IMR-90 (cell line): ENCODE measurements around the gene MGAT1. TPM values are rescaled to one million over a fixed set of nuclear protein-coding genes. Genes with fewer than 3 reads are reported as not detected.

Source experiments
- ATAC-seq: fragments of 200-7000 bp; cut with Tn5 transposase; 2 replicates; pipeline ENCODE4 v1.9.1; 2020; ENCODE audit warnings: low read depth, mild to moderate bottlenecking, moderate library complexity
- BruUV-seq: library from RNA; stranded (reverse); fragments of 400-500 nt; replicated peaks from 2 replicates; lab custom pipeline; 2021; lab: Mats Ljungman, UMichigan
- CTCF ChIA-PET: fragments of 300-600 bp; formaldehyde crosslinking; extraction: SDS; loops from one replicate; lab custom pipeline; 2021; ENCODE audit warnings: antibody characterized with exemption; lab: Yijun Ruan, JAX
- POLR2A ChIA-PET: fragments of 300-600 bp; sonication (Branson Sonifier 250); formaldehyde crosslinking; loops from one replicate; lab custom pipeline; 2022; ENCODE audit warnings: antibody characterized with exemption; ENCODE audit not compliant: unreplicated experiment; lab: Charles Lee
- DNase-seq: peaks from one replicate; pipeline ENCODE4 v3.0.0; 2013
- H2AFZ ChIP-seq: replicated peaks from 2 replicates; pipeline ENCODE3; 2013; ENCODE audit warnings: low read length, mild to moderate bottlenecking; ENCODE audit not compliant: poor library complexity
- H2AK5ac ChIP-seq: 2 replicates; pipeline ENCODE4 v1.6.1; 2013; ENCODE audit warnings: low read depth, low read length, inconsistent platforms
- H2AK9ac ChIP-seq: replicated peaks from 2 replicates; pipeline ENCODE3; 2013; ENCODE audit warnings: mild to moderate bottlenecking, low read depth, low read length, moderate library complexity; ENCODE audit not compliant: poor library complexity
- H2BK120ac ChIP-seq: 2 replicates; pipeline ENCODE4 v1.6.1; 2013; ENCODE audit warnings: low read depth, low read length, inconsistent platforms
- H2BK15ac ChIP-seq: 3 replicates; pipeline ENCODE4 v1.6.1; 2013; ENCODE audit warnings: low read depth, low read length, inconsistent platforms
- H2BK20ac ChIP-seq: 2 replicates; pipeline ENCODE4 v1.6.1; 2013; ENCODE audit warnings: low read depth, mild to moderate bottlenecking, inconsistent platforms, low read length, moderate library complexity
- H2BK5ac ChIP-seq: 2 replicates; pipeline ENCODE4 v1.6.1; 2013; ENCODE audit warnings: mild to moderate bottlenecking, low read depth, low read length, inconsistent platforms; ENCODE audit not compliant: poor library complexity, severe bottlenecking
- H3K14ac ChIP-seq: replicated peaks from 2 replicates; pipeline ENCODE4 v1.6.1; 2013; ENCODE audit warnings: low read depth, low read length, inconsistent platforms
- H3K18ac ChIP-seq: 2 replicates; pipeline ENCODE4 v1.6.1; 2013; ENCODE audit warnings: low read depth, low read length, control low read depth
- H3K23ac ChIP-seq: 2 replicates; pipeline ENCODE4 v1.6.1; 2013; ENCODE audit warnings: low read depth, low read length, inconsistent platforms
- H3K27ac ChIP-seq: 2 replicates; pipeline ENCODE4 v1.5.1; 2013; ENCODE audit warnings: mild to moderate bottlenecking, control low read depth, low read length; ENCODE audit not compliant: insufficient read depth
- H3K27me3 ChIP-seq: 2 replicates; pipeline ENCODE4 v1.6.1; 2013; ENCODE audit warnings: low read length; ENCODE audit not compliant: control insufficient read depth, insufficient read depth
- H3K36me3 ChIP-seq: 2 replicates; pipeline ENCODE4 v1.6.1; 2013; ENCODE audit warnings: low read length, mixed read lengths; ENCODE audit not compliant: control insufficient read depth, insufficient read depth
- H3K4ac ChIP-seq: 2 replicates; pipeline ENCODE4 v1.6.1; 2013; ENCODE audit warnings: low read depth, low read length, inconsistent platforms
- H3K4me1 ChIP-seq: 2 replicates; pipeline ENCODE4 v1.6.1; 2013; ENCODE audit warnings: low read length, mixed read lengths; ENCODE audit not compliant: control insufficient read depth, insufficient read depth
- H3K4me2 ChIP-seq: 2 replicates; pipeline ENCODE4 v1.6.1; 2013; ENCODE audit warnings: low read depth, mild to moderate bottlenecking, control low read depth, low read length, moderate library complexity
- H3K4me3 ChIP-seq: 2 replicates; pipeline ENCODE4 v1.5.1; 2013; ENCODE audit warnings: low read depth, mild to moderate bottlenecking, control low read depth, low read length, moderate library complexity; ENCODE audit not compliant: insufficient read depth
- H3K56ac ChIP-seq: 2 replicates; pipeline ENCODE4 v1.6.1; 2013; ENCODE audit warnings: low read length, inconsistent platforms; ENCODE audit not compliant: insufficient read depth; ENCODE audit errors: extremely low read depth
- H3K79me1 ChIP-seq, 2 experiments: 2 replicates each; pipeline ENCODE4 v1.6.1; 2013; ENCODE audit warnings: low read length in 2 of 2, inconsistent platforms in 1 of 2, low read depth in 1 of 2
- H3K9ac ChIP-seq: 2 replicates; pipeline ENCODE4 v1.6.1; 2013; ENCODE audit warnings: low read depth, low read length, control low read depth
- H3K9me1 ChIP-seq: 2 replicates; pipeline ENCODE4 v1.6.1; 2013; ENCODE audit warnings: low read length, inconsistent platforms; ENCODE audit not compliant: insufficient read depth
- H3K9me3 ChIP-seq: 2 replicates; pipeline ENCODE4 v1.6.1; 2013; ENCODE audit warnings: low read length; ENCODE audit not compliant: control insufficient read depth, insufficient read depth
- H4K20me1 ChIP-seq: 2 replicates; pipeline ENCODE4 v1.6.1; 2013; ENCODE audit warnings: low read length, inconsistent platforms; ENCODE audit not compliant: insufficient read depth
- H4K5ac ChIP-seq: 2 replicates; pipeline ENCODE4 v1.6.1; 2013; ENCODE audit warnings: mild to moderate bottlenecking, low read depth, low read length, control low read depth
- H4K8ac ChIP-seq, 2 experiments: 2 replicates each; pipeline ENCODE4 v1.6.1; 2013; ENCODE audit warnings: low read depth in 2 of 2, low read length in 2 of 2, control low read depth in 1 of 2, inconsistent platforms in 1 of 2
- H4K91ac ChIP-seq: 2 replicates; pipeline ENCODE4 v1.6.1; 2013; ENCODE audit warnings: low read depth, low read length, inconsistent platforms; ENCODE audit not compliant: insufficient read depth
- BHLHE40 ChIP-seq: fragments of 150-350 bp; IDR thresholded peaks from 2 replicates; pipeline ENCODE4 v1.6.1; 2016; ENCODE audit warnings: mild to moderate bottlenecking, low read depth, low read length
- CEBPB ChIP-seq: IDR thresholded peaks from 2 replicates; pipeline ENCODE4 v1.6.1; 2012; ENCODE audit warnings: low read depth, low read length, improper control_type of control experiment
- CHD1 ChIP-seq: IDR thresholded peaks from 2 replicates; pipeline ENCODE4 v1.6.1; 2012; ENCODE audit warnings: low read depth, low read length, improper control_type of control experiment
- ELK1 ChIP-seq: fragments of 150-350 bp; IDR thresholded peaks from 2 replicates; pipeline ENCODE4 v1.6.1; 2016; ENCODE audit warnings: low read depth, mild to moderate bottlenecking, low read length, moderate library complexity, borderline replicate concordance
- FOS ChIP-seq: fragments of 150-350 bp; IDR thresholded peaks from 2 replicates; pipeline ENCODE4 v1.6.1; 2016; ENCODE audit warnings: low read depth, low read length
- MAFK ChIP-seq: IDR thresholded peaks from 2 replicates; pipeline ENCODE4 v1.6.1; 2012; ENCODE audit warnings: low read depth, low read length, improper control_type of control experiment
- MAZ ChIP-seq: IDR thresholded peaks from 2 replicates; pipeline ENCODE4 v1.6.1; 2012; ENCODE audit warnings: low read depth, mild to moderate bottlenecking, low read length, improper control_type of control experiment, moderate library complexity, borderline replicate concordance
- POLR2A ChIP-seq: IDR thresholded peaks from 2 replicates; pipeline ENCODE4 v1.6.1; 2012; ENCODE audit warnings: mild to moderate bottlenecking, low read depth, low read length
- RCOR1 ChIP-seq: IDR thresholded peaks from 2 replicates; pipeline ENCODE4 v1.6.1; 2012; ENCODE audit warnings: mild to moderate bottlenecking, low read length, improper control_type of control experiment; ENCODE audit not compliant: insufficient replicate concordance
- SMC3 ChIP-seq: fragments of 150-350 bp; IDR thresholded peaks from 2 replicates; pipeline ENCODE4 v1.6.1; 2016; ENCODE audit warnings: low read depth, mild to moderate bottlenecking, antibody characterized with exemption, low read length, moderate library complexity
- USF2 ChIP-seq: fragments of 150-350 bp; IDR thresholded peaks from 2 replicates; pipeline ENCODE4 v1.6.1; 2017; ENCODE audit warnings: mild to moderate bottlenecking, antibody characterized with exemption, low read length, low read depth
- WGBS, 2 experiments: methylation state at CpG; one replicate each; pipeline versions ENCODE4 v1.1.5 to v1.1.7; 2013; ENCODE audit warnings: missing lambda C conversion rate in 2 of 2; ENCODE audit not compliant: insufficient read length in 1 of 2; ENCODE audit errors: extremely low coverage in 2 of 2; 5-methylcytosine and 5-hydroxymethylcytosine counted together
- dilution Hi-C: fragments of 300-500 bp; cut with HindIII; formaldehyde crosslinking; loops from one replicate; pipeline ENCODE4 v1.14.3; 2018; ENCODE audit warnings: low sequenced_read_pairs; ENCODE audit not compliant: unreplicated experiment
- in situ Hi-C: fragments of 300-500 bp; cut with MboI; formaldehyde crosslinking; loops from 3 replicates; pipeline ENCODE4 v1.14.3; 2019; ENCODE audit warnings: low sequenced_read_pairs, inconsistent platforms, mixed read lengths
- intact Hi-C: fragments of 100-400 bp; cut with micrococcal nuclease; formaldehyde crosslinking; loops from 2 replicates; pipeline ENCODE4 v1.10.0; 2022
- polyA plus RNA-seq, 3 experiments: library from polyadenylated mRNA; depleted of rRNA; stranded (reverse); fragments of >200 nt; gene quantifications; 2 replicates each; pipeline ENCODE4 v1.2.3, GENCODE V29; 2012; ENCODE audit warnings: low replicate concordance in 1 of 3
- total RNA-seq: library from RNA; depleted of rRNA; stranded (reverse); fragments of >200 nt; gene quantifications from 2 replicates; pipeline ENCODE4 v1.2.3, GENCODE V29; 2012

Gene MGAT1
- total and polyA plus RNA-seq, 2 of the 4 experiments (the other 2 are of a cell fraction) = 56.3 to 141 TPM

GRCh38 chr5:180792287-180792964 is 10.2 kb downstream of the MGAT1 start:
- POLR2A ChIA-PET = no interaction called here
- no peak for ATAC-seq
- CTCF ChIA-PET = no interaction called here

More at GRCh38 chr5:180792287-180792964, 10.2 kb downstream of the MGAT1 start:
- Histone ChIP-seq H3K36me3 (peaks cover 40% of the 10 kb centered on the region), H3K79me1 (peaks cover 3 to 69% of the 10 kb centered on the region in 2 experiments; a peak in 3 of 4 replicates), H2AK5ac (no peak overlapping the region), H3K23ac (no peak overlapping the region), H2BK120ac (no peak overlapping the region), H3K4me1 (peaks cover 8% of the 10 kb centered on the region), H3K14ac (no peak overlapping the region), H3K4me3 (no peak overlapping the region), H2AK9ac (no peak overlapping the region), H3K4me2 (no peak overlapping the region), H3K56ac (no peak overlapping the region), H2AFZ (no peak overlapping the region), H4K20me1 (peaks cover 65% of the 10 kb centered on the region), H3K27me3 (no peaks in the 10 kb centered on the region), H3K4ac (no peak overlapping the region), H4K91ac (no peak overlapping the region), H3K18ac (no peak overlapping the region), H2BK15ac (no peak overlapping the region), H3K9ac (no peak overlapping the region), H3K9me3 (no peaks in the 10 kb centered on the region), H3K27ac (no peak overlapping the region), H4K8ac (no peak overlapping the region), H2BK20ac (no peak overlapping the region), H4K5ac (no peak overlapping the region), H2BK5ac (no peak overlapping the region), H3K9me1 (peaks cover 22% of the 10 kb centered on the region)
- dilution Hi-C loops = no loop called here
- no peak for DNase-seq
- intact Hi-C loops = no loop called here
- 93% methylated on average over 39 of the region's 60 CpGs; no CpG with 5 or more reads in 1 of the 2 experiments for WGBS, 2 experiments
- BruUV-seq = no TSS peak
- TF ChIP-seq MAZ = no peak
- no peak for TF ChIP-seq CHD1
- no peak for TF ChIP-seq BHLHE40
- no peak for TF ChIP-seq POLR2A
- TF ChIP-seq MAFK = no peak
- no peak for TF ChIP-seq SMC3
- no peak for TF ChIP-seq FOS
- no peak for TF ChIP-seq USF2
- TF ChIP-seq ELK1 = no peak
- no peak for TF ChIP-seq RCOR1
- no peak for TF ChIP-seq CEBPB
- in situ Hi-C loops = no loop called here
